GM18858 (cell line): ENCODE data around the gene POU5F2.

Experiments used
- ATAC-seq: cut with Tn5 transposase; IDR thresholded peaks from one replicate; pipeline ENCODE4 v1.9.1; 2021; ENCODE audit not compliant: unreplicated experiment

The POU5F2 gene

GRCh38 chr5:93741136-93741811 lies at the start of gene POU5F2:
TSS of gene POU5F2 (minus strand) at chr5:93741600. CDS start at chr5:93741563, 37 bp downstream.
- ATAC-seq, result no peak

GRCh38 chr5:93790401-93790800 lies 49.0 kb upstream of the POU5F2 start:
- no peak for ATAC-seq

- ATAC-seq, result no peak
Measured at GRCh38 chr5:93789173-93790067, 48.0 kb upstream of the POU5F2 start.

GRCh38 chr5:93787598-93787997 lies 46.2 kb upstream of the POU5F2 start:
- ATAC-seq, result no peak

- no peak for ATAC-seq
Measured at GRCh38 chr5:93785475-93785874, 44.1 kb upstream of the POU5F2 start.

- ATAC-seq, result no peak
Measured at GRCh38 chr5:93782978-93783377, 41.6 kb upstream of the POU5F2 start.

- no peak for ATAC-seq
Measured at GRCh38 chr5:93777620-93778019, 36.2 kb upstream of the POU5F2 start.

- no peak for ATAC-seq
Measured at GRCh38 chr5:93756372-93756771, 15.0 kb upstream of the POU5F2 start.

- no peak for ATAC-seq
Measured at GRCh38 chr5:93755716-93756115, 14.3 kb upstream of the POU5F2 start.

GRCh38 chr5:93748875-93749397 lies 7.5 kb upstream of the POU5F2 start:
- ATAC-seq, result no peak

- ATAC-seq, result no peak
Measured at GRCh38 chr5:93746406-93747056, 5.1 kb upstream of the POU5F2 start.

- no peak for ATAC-seq
Measured at GRCh38 chr5:93736284-93736683, 5.1 kb downstream of the POU5F2 start.

GRCh38 chr5:93735378-93735777 lies 6.0 kb downstream of the POU5F2 start:
- ATAC-seq, result no peak

GRCh38 chr5:93731987-93732386 lies 9.4 kb downstream of the POU5F2 start:
- ATAC-seq, result no peak

GRCh38 chr5:93726595-93726994 lies 14.8 kb downstream of the POU5F2 start:
- ATAC-seq, result no peak

- no peak for ATAC-seq
Measured at GRCh38 chr5:93724791-93725190, 16.6 kb downstream of the POU5F2 start.

GRCh38 chr5:93723681-93724080 lies 17.7 kb downstream of the POU5F2 start:
- ATAC-seq, result no peak

- no peak for ATAC-seq
Measured at GRCh38 chr5:93723005-93723404, 18.4 kb downstream of the POU5F2 start.

- no peak for ATAC-seq
Measured at GRCh38 chr5:93722588-93722987, 18.8 kb downstream of the POU5F2 start.

GRCh38 chr5:93721511-93721910 lies 19.9 kb downstream of the POU5F2 start:
- ATAC-seq, result no peak

- no peak for ATAC-seq
Measured at GRCh38 chr5:93721071-93721470, 20.3 kb downstream of the POU5F2 start.
